NCI-H1417 (cell line): ENCODE data around the gene CAMTA1.

Experiments used
- DNase-seq, 3 experiments: peaks; one replicate each; lab custom pipeline; 2025; lab: John Stamatoyannopoulos, UW

Gene CAMTA1

DNA sequence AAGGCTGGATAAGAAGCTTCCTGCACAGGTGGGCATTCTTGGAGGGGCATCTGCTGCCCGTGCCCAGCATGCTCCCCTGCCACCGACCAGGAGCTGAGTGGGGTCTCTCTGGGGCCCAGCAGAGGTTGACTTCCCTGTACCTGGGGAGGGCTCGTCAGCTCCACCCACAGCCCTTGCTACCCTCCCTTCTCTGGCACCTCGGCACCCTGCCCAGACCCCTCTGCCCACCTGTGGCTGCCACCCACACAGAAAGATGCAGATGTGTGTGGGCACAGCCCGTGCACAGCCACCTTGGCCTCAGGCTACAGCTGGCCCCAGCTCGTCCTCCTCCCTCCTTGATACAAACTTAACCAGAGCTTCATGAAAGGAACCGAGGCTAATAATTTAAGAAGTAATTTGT, 744.7 kb downstream of the CAMTA1 start:
- peak in 2 of 3 experiments; percentile 29 to 70 for DNase-seq

DNA sequence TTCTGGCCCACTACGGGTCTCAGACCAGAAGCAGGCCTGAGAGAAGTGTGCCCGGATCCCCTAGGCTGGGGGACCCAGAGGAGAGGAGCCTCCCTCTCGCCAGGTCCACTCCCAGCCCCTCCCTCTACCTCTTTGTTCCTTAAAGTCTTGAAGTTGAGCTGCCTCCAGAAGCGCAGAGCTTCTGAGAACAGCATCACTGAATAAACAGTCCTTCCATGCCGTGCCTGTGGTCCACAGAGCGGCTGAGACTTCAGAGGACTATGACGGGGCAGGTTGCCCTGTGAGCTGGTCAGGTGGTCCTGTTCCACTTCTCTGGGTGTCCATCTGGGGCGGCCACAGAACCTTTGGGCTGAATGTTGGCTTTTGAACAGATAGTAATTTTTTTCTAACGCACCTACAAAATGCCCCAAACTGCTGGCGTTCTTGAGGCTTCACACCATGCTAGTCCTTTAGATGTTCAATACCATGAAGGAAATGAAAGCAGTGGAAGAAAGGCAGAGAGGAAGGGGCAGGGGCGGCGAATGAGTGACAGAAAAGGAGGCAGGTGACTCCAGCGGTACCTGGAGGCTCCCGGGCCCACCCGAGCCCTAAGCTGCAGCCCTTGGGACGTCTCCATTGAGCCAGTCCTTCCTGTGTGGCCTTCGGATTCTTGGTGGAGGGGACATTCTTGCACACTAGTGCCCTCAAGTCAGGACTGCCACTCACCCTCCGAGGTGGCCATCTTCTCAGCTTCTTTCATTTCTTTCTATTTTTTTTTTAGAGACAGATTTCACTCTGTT, 746.5 kb downstream of the CAMTA1 start:
- DNase-seq: no peak

DNA sequence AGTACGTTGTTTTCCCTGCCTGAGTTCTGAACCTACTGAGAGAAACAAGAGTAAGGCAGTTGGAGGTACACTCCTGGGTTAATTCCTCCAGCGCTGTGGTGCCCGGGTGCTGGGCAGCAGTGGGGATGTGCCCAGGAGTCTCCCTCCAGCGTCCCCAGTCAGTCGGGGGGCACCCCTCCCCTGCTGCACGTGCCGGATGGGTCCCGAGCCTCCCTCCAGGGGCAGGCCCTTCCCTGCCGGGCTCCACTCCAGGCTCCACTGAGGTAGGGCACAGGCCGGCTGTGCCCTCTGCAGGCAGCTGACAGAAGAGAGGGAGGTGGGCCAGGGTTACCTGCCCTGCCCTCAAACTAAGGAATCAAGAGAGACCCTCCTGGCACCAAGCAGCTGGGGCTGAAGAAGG, 747.8 kb downstream of the CAMTA1 start:
- DNase-seq: no peak

DNA sequence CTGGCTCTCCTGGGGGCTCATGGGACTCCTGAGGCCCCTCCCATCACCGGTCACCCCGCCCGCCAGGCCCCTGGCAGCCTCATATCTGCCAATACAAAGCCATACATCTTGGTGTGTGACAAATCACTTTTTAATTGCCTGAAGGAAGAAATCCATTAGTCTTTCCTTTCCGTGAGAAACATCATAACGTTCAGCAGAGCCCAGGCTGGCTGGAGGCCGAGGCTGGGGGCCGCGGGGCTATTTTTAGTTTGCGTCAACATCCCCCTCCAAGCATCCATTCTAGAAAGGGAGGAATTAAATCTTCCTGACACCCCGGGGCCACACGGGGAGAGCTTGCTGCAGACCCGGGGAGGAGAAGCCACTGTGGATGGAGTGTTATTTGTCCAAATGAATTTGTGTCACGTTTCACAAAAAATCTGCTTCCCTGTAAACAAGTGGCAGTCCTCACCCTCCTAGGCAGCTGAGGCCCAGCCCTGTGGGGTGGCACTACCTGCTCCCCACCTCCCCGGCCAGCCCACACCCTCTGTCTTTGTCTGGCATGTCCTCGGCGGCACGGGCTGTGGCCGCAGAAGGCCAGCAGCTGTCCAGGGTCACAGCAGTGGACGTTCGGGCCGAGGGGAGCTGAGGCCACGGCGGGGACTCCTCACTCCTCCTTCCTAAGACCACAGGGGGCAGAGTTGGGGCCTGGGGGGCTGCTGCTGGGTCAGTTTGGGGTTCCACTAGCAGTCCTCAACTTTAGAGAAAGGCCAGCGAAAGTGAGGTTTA, 749.0 kb downstream of the CAMTA1 start:
- DNase-seq: peak in 2 of 3 experiments; percentile 69 to 87

DNA sequence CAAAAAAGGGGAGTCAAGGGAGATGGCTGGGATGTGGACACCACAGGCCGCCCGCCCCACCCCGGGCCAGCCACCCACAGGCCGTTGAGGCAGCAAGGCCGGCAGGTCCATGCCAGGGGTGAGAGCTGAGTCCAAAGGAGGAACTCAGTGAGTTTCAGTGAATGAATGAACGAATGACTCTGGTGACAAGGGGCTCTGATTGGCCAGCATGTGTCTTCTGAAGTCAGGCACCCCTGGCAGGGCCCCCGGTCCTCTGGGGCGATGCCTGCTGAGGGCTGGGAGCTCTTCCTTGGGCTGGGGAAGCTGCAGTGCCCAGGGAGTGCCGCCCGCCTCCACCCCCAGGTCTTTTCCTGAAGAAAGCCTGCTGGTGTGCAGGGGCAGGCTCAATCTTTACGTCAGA, 749.8 kb downstream of the CAMTA1 start:
- no peak for DNase-seq

DNA sequence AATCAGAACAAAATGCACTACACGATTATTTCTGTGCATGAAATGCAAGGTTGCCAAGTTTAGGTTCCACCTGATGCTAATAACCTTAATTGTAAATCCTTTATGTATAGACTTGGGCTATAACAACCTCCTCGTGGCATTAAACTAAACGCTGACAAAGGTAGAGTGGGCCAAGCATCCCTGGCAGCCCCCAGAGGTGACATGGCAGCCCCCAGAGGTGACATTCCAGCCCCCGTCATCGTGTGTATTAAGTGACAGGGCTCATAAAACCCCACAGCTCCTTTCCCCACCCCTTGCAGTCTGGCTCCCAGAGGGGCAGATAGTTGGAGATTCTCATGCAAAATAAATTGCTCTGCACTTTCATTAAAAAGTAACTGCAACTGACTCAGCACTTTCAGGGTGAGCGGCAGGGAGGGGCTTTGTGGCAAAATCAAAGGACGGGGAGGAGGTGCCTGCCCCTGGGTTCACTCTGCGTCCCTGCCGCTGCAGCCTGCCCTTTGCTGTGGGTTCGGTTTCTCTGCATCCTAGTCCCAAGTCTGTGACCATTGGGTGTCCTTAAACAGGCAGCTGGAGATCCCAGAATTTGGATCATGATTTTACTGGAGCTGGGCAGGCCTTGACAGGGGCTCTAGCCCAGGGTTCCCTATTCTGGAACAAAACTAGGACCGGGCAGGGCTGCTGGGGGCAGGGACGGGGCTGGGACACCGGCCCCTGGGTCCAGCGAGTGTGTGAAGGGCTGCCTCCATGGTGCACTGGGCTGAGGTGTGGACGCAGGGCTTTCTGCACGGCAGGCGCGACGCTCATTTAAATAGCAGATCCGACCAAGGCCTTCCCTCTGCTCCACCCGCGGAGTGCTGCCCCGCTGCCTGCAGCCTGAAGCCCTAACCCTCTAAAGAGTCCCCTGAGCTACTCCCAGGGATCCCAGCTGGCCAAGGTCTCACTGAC, 751.0 kb downstream of the CAMTA1 start:
- DNase-seq: no peak

DNA sequence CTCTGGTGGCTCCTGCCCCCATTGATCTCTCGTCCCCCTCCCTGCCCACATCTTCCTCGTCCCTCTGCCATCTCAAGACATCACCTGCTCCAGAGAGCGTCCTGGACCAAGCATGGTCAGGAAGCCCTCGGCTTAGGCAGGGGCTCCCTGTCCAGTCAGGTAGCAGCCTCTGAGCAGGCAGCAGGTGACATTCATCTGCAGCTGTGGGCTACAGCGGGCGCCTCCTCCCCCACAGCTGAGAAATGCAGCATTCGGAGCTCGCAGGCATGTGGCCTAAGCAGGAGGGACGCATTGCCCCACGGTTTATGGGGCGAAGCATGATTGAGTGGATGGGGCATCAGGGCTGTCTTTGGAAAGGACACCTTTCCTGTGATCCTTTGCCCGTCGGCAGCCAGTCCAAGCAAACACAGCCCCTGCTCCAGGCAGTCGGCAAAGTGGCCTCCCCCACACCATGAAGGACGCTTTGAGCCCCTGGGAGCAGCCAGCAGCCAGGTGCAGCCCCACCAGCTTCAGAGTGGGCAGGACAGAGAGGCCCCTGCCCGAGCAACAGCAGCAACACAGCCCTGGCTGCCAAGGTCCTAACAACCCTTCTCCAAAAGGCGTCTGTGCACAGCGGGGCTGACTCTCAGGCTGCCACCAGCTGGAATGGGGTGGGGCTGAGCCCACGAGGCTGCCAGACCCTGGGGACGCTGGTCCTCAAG, 751.8 kb downstream of the CAMTA1 start:
- DNase-seq: peak; percentile 73 to 86 (median 85)

DNA sequence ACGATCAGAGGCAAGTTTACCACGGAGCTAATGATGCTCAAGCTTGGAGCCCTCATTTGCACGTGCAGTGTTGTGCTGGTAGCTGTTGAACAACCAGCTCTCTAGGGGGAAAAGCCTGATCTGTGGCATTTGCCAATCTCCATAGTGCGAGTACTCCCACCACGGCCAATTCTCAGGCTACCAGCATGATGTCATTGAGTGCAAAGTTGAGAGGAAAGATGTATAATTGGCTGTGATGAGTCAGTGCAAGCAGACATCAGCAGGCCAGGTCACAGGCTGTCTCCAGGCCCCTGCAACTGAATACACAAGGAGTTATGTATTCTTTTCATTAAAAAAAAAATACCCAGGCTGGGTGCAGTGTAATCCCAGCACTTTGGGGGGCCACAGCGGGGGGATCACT, 752.8 kb downstream of the CAMTA1 start:
- DNase-seq: peak; percentile 9 to 53 (median 12)

DNA sequence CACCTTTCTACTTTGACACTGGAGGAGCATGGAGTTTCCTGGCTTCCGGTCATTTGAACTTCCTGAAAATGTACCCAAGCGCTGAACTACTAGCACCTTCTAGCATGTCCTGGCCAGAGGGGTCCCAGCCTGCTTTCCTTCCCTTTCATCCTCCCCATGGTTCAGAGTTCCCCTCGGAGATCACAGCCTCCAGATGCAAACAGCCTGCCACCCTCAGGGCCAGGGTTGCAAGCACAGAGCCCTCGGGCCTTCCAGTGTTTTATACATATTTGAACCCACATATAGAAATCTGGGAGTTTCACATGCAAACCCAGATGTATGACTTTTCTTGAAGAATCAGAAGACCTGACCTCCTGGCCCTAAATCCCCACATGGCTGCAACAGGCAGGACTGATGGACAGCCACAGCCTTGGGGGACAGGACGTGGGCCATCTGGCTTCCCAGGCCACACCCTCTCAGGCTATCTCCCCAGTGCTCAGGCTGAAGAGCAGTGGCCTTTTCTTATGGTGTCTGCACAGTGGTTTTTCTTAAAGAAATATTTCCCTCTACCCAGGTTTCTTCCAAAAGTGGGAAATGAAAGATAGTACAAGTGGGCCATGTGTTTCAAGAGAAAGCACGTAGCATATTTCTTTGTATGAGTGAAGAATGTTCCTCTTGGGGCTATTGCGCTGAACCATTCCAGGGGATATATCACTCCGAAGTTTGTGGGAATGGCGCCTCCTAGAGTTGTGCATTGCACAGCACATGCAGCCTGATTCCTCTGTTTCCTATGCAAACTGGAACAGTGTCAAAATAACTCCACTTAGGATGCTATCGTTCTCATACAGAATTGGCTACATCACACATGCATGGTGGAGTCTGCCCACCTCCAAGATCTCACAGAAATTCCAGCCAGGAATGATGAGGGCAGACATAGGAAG, 753.9 kb downstream of the CAMTA1 start:
- peak in 2 of 3 experiments; percentile 28 to 58 for DNase-seq

DNA sequence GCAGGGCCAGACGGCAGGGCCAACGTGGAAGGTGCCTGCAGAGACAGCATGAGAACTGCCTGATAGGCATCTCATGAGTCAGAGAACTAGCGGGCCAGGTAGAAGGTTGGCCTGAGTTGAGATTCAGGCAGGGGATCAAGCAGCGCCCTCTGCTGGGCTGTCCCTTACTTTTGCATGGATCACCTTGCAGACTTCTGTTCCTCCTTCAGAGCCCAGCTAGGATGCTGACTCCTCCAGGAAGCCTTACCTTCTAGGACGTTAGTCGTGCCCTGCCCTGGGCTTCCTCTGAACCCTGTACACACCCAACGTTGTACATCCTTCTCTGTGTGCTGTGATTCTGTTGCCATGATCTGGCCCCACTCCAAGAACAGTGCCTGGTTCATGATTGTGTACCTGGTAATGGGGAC, 754.5 kb downstream of the CAMTA1 start:
- DNase-seq: peak; percentile 13 to 72 (median 28)

DNA sequence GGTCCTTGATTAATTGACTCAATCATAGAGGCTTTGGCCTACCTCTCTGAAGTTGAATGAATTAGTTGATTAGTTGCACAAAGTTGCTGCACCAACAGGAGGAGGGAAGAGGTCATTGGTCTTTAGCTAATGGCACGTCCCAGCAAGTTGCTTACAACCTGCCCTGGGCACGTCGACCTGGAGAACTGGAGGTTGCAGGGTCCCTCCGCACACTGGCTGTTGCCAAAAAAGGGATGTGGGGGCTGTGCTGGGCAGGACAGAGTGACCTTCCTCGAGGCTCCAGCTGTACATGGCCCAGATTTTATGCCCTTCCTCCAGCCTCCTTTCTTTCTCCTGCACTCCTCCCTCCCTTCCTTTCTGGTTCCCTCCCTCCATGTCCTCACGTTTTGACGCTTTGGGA, 755.6 kb downstream of the CAMTA1 start:
- no peak for DNase-seq

DNA sequence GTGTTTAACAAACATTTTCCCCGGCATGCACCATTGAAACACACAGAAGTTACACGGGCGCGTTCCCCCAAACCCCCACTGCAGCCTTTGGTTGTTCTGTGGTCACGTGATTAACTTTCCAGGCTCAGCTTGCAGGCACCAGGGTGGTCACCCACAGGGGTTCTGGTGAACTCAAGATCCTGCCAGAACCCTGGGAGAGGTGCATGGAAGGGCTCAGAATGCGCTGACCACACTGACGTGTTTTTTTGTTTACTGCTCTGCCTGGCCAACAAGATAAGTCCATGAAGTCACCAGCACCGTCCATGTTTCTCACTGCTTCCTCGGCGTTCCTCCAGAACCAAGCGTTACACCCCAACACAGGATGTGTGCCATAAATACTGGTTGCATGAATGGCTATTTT, 756.4 kb downstream of the CAMTA1 start:
- DNase-seq: no peak

DNA sequence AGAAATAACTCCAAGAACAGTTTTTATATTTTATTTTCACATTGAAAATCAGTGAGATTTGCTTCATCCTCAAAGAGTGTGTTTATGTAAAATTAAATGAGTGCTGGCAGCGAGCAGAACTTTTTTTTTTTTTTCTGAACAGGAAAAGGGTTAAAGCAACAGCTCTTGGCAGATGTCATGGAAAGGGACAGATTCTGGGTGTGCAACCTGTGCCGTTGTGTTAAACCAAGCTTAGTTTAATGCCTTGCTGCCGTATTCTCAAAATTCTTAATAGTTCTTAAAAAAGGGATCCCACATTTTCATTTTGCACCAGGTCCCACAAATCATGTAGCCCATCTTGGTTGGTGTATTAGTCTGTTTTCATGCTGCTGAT, 758.5 kb downstream of the CAMTA1 start:
- no peak for DNase-seq

DNA sequence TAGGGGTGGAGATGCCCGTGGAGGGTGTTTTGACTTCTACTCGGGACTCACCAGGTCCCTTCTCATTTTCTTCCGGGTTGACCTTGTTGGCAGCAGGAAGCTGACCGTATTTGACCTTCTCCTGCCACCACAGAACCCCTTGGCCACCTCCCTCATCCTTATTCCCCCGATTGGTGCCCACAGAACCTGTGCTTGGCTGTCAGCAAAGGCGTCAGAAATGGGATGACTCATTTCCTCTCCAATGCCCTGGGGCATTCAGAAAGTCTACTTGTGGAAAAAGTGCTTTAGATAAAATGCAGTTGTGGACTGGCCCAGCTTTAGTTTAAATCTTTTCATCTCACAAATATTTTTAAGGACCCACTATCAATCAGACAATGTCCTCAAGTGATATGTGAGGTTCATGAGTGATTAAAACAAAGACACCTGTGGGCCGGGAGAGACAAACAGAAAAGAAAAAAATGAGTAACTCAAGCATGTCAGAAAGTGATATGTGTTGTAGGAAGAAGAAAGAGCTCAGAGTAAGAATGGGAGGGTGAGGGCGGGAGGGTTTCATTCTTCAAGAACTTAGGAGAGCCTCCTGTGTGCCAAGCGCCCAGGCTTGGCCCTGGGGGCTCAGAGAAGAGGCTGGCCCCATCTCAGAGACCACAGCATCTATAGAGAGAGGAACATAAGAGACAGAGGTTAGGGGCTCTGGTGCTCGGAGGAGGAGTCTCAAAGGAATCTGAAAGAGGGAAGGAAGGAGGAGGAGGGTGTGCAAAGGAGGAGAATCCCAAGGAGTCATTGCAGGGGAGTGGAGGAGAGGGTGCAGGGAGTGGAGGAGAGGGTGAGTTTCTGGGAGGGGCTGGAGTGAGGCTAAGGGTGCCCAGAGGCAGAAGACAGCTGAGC, 764.3 kb downstream of the CAMTA1 start:
- DNase-seq: peak in 2 of 3 experiments; percentile 17 to 45

DNA sequence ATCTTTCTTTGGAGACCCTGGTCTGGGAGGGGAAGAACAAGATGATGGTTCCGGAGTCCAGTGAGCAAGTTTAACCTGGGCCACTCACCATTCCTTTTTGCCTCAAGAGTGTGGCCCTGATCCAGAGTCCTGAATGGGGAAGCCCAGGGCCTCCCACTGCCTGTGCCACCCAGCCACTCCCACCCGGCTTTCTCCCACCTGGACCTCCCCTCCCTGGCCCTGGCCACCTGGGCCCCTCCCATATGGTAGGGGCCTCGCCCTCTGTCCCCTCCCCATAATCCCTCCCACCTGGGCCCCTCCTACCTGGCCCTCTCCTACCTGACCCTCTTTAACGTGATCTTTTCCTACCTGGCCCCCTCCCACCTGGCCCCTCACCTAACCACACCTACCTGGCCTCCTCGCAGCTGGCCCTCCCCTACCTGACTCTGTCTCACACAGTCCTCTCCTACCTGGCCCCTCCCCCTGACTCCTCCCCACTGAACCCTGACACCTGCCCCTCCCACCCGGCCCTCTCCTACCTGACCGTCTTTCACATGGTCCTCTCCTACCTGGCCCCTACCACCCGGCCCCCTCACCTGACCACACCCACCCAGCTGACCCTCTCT, 765.1 kb downstream of the CAMTA1 start:
- DNase-seq: no peak

DNA sequence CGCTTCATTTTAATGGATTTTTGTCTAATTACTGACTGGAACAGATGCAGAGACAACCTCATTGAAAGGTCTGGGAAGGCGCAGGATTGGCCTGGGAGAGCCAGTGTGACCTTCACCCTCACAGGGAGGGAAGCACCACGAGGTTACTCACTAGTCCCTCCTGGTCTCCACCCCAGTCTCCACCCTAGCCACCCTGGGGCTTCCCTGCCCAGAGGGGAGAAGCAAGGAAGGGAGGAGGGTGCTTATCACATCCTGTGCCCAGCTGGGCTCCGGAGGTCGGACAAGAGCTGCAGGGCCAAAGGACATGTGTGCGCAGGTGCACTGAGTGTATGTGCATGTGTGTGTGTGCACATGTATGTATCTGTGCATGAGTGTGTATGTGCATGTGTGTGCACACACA, 765.7 kb downstream of the CAMTA1 start:
- DNase-seq: peak in 2 of 3 experiments; percentile 4 to 6

DNA sequence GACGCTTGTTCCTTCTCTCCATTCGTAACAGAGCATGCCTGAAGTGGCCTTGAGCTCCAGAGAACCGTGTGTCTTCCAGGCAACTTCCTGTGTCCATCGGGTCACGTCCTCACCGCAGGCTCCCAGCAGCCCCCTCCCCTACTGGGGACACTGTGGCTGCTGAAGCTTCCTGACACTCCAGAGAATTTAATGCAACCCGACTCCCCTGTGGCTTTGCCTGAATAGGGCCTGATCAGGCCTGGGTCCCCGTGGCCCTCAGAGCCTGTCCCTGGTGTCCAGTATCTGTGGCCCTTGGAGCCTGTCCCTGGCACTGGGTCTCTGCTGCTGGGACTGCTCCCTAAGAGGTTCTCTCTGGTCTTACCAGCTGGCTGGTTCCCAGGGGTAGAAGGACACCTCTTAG, 766.2 kb downstream of the CAMTA1 start:
- DNase-seq: no peak

DNA sequence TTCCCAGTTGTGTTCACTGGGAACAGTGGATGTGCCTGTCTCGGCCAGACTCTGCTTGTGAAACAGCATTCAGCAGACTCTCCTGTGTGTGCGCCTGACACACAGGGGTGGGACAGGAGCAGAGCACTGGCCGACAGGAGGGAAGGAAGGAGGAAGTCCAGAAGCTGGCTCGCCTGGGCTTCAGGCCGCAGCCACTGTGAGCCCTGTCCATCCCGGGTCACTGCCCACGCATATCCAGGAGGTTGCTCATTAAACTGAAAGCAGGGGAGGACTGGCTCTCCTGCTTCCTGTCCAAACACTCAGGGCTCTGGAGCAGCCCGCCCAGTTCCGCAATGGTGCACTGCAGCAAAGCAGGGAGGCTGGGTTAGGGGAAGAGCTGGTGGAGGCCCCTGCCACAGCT, 767.1 kb downstream of the CAMTA1 start:
- no peak for DNase-seq
